ENCODE data around the gene MAP4K4.

The MAP4K4 gene

DNA sequence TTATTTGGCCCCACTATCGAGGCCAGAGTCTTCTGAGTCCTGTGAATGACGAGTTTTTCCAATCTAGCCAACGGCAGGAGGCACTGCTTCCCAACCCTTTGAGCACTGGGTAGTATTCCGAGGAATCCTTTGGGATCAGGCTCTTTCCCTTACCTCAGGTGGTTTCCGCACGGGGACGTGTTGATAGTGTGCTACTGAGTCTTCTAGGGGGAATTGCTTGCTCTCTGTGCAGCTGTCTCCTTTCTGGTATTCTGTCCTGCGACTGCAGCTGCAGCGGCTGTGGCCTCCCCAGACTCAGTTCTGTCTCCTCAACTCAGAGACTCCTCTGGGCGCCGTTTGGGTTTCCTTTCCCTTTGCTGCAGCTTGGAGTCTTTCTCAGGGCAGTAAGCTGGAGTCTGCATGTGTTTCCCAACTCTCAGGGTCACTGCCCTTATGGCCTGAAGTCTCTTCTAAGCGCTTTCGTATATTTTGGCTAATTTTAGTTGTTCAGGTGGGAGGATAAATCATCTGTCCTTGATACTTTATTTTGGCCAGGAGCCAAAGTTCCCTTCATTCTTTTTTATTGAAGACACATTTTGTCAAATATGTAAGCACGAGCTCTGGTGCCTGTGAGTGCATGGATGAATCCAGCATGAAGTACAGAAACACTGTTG lies 118.4 kb downstream of the MAP4K4 start:
- no peak for TF ChIP-seq EZH2phosphoT487 (IDR thresholded peaks at IDR 0.05; ENCODE audit: low read length)
- TF ChIP-seq, protein P1, sequence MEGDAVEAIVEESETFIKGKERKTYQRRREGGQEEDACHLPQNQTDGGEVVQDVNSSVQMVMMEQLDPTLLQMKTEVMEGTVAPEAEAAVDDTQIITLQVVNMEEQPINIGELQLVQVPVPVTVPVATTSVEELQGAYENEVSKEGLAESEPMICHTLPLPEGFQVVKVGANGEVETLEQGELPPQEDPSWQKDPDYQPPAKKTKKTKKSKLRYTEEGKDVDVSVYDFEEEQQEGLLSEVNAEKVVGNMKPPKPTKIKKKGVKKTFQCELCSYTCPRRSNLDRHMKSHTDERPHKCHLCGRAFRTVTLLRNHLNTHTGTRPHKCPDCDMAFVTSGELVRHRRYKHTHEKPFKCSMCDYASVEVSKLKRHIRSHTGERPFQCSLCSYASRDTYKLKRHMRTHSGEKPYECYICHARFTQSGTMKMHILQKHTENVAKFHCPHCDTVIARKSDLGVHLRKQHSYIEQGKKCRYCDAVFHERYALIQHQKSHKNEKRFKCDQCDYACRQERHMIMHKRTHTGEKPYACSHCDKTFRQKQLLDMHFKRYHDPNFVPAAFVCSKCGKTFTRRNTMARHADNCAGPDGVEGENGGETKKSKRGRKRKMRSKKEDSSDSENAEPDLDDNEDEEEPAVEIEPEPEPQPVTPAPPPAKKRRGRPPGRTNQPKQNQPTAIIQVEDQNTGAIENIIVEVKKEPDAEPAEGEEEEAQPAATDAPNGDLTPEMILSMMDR (IDR thresholded peaks at IDR 0.05; ENCODE audit: low read length): no peak
- TF ChIP-seq EZH2 (optimal IDR thresholded peaks at IDR 0.05; ENCODE audit: low read depth, low read length): no peak
- Histone ChIP-seq H3K9me2 (replicated peaks; ENCODE audit: insufficient read depth, low read length) (no peaks in the 10 kb centered on the region), H3K27ac (ENCODE audit: low read length) (no peak overlapping the region), H2AFZ (ENCODE audit: low read length) (no peak overlapping the region), H3K9me3 (replicated peaks; ENCODE audit: insufficient read depth, low read length) (no peaks in the 10 kb centered on the region), H3K9ac (ENCODE audit: low read length) (no peak overlapping the region), H3K4me3 (ENCODE audit: low read length) (no peak overlapping the region), H3K79me2 (ENCODE audit: low read length) (no peaks in the 10 kb centered on the region), H3K4me2 (ENCODE audit: low read depth, low read length) (no peak overlapping the region), H3F3A (ENCODE audit: insufficient read depth, low read length) (no peaks in the 10 kb centered on the region), H4K20me1 (ENCODE audit: insufficient read depth, low read length) (no peaks in the 10 kb centered on the region), H3K4me1 (ENCODE audit: low read length) (no peaks in the 10 kb centered on the region), H3K36me3 (replicated peaks; ENCODE audit: insufficient read depth, low read length) (no peaks in the 10 kb centered on the region), H3K27me3 (replicated peaks; ENCODE audit: insufficient read depth, low read length) (no peaks in the 10 kb centered on the region)
- no peak for DNase-seq

DNA sequence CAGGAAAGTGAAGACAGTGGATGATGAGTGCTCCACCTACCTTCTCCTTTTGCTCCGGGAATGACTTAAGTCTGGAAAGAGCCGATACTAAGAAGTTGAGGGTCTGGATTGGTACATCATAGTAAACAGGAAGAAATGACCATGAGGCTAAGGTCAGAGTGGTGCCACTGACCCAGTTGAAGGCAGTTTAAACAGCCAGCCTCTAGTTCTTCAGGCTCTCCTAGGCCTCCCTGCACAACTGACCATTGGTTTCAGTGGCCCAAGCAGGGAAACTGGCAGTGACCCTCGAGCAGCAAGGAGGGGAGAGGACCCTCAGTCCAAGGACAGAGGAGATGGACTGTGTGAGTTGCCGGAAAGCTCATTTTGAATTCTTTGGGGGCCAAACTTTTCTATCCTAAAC lies 119.1 kb downstream of the MAP4K4 start:
- H3K4me2 ChIP-seq (ENCODE audit: low read depth, low read length): no peak overlapping the region
- H3K79me2 ChIP-seq (ENCODE audit: low read length): no peaks in the 10 kb centered on the region
- no peak overlapping the region for H3K4me3 ChIP-seq (ENCODE audit: low read length)
- TF ChIP-seq, protein P1 (IDR thresholded peaks at IDR 0.05; ENCODE audit: low read length): no peak
- TF ChIP-seq EZH2 (optimal IDR thresholded peaks at IDR 0.05; ENCODE audit: low read depth, low read length): no peak
- no peak for TF ChIP-seq EZH2phosphoT487 (IDR thresholded peaks at IDR 0.05; ENCODE audit: low read length)
- no peak for DNase-seq
- no peaks in the 10 kb centered on the region for H3K9me3 ChIP-seq (replicated peaks; ENCODE audit: insufficient read depth, low read length)
- H3K27ac ChIP-seq (ENCODE audit: low read length): no peak overlapping the region
- no peak overlapping the region for H2AFZ ChIP-seq (ENCODE audit: low read length)
- H3F3A ChIP-seq (ENCODE audit: insufficient read depth, low read length): no peaks in the 10 kb centered on the region
- no peaks in the 10 kb centered on the region for H4K20me1 ChIP-seq (ENCODE audit: insufficient read depth, low read length)
- no peak overlapping the region for H3K9ac ChIP-seq (ENCODE audit: low read length)
- H3K27me3 ChIP-seq (replicated peaks; ENCODE audit: insufficient read depth, low read length): no peaks in the 10 kb centered on the region
- H3K36me3 ChIP-seq (replicated peaks; ENCODE audit: insufficient read depth, low read length): no peaks in the 10 kb centered on the region
- H3K9me2 ChIP-seq (replicated peaks; ENCODE audit: insufficient read depth, low read length): no peaks in the 10 kb centered on the region
- H3K4me1 ChIP-seq (ENCODE audit: low read length): no peaks in the 10 kb centered on the region

DNA sequence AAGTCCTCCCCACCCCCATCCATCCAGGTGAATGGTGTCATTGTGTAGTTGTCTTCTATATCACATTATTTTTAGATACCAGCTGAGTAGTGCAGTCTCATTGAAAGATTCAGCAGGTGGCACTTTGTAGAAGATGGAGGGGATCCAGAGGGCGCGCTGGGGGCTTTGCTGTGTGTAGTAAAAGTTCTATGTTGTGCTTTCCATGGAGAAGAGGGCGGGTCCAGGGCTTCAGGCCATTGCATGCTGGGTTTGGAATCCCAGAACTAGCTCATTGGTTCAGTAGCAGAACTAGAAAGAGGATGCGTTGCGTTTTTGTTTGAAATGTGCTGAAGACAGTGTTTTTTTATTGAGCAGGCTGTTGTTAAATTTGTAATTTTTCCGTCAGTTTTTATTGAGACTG lies 120.0 kb downstream of the MAP4K4 start:
- H2AFZ ChIP-seq (ENCODE audit: low read length): no peak overlapping the region
- H3K4me2 ChIP-seq (ENCODE audit: low read depth, low read length): no peak overlapping the region
- H3K9me3 ChIP-seq (replicated peaks; ENCODE audit: insufficient read depth, low read length): no peaks in the 10 kb centered on the region
- no peaks in the 10 kb centered on the region for H3K27me3 ChIP-seq (replicated peaks; ENCODE audit: insufficient read depth, low read length)
- H3F3A ChIP-seq (ENCODE audit: insufficient read depth, low read length): no peaks in the 10 kb centered on the region
- no peaks in the 10 kb centered on the region for H4K20me1 ChIP-seq (ENCODE audit: insufficient read depth, low read length)
- H3K79me2 ChIP-seq (ENCODE audit: low read length): no peaks in the 10 kb centered on the region
- H3K4me1 ChIP-seq (ENCODE audit: low read length): no peaks in the 10 kb centered on the region
- TF ChIP-seq, protein P1 (IDR thresholded peaks at IDR 0.05; ENCODE audit: low read length): no peak
- TF ChIP-seq EZH2phosphoT487 (IDR thresholded peaks at IDR 0.05; ENCODE audit: low read length) (no peak), EZH2 (optimal IDR thresholded peaks at IDR 0.05; ENCODE audit: low read depth, low read length) (no peak)
- H3K4me3 ChIP-seq (ENCODE audit: low read length): no peak overlapping the region
- H3K9ac ChIP-seq (ENCODE audit: low read length): no peak overlapping the region
- H3K9me2 ChIP-seq (replicated peaks; ENCODE audit: insufficient read depth, low read length): no peaks in the 10 kb centered on the region
- H3K27ac ChIP-seq (ENCODE audit: low read length): no peak overlapping the region
- no peak for DNase-seq
- H3K36me3 ChIP-seq (replicated peaks; ENCODE audit: insufficient read depth, low read length): no peaks in the 10 kb centered on the region
